HEK293T (cell line): ENCODE measurements around the gene L1CAM.

Experiments
- CTCF ChIA-PET: fragments of 350-600 bp; formaldehyde crosslinking; extraction: SDS; loops from one replicate; lab custom pipeline; 2021; ENCODE audit warnings: antibody characterized with exemption, inconsistent platforms; lab: Yijun Ruan, JAX
- POLR2A ChIA-PET: fragments of 350-600 bp; formaldehyde crosslinking; extraction: SDS; loops from one replicate; lab custom pipeline; 2020; ENCODE audit warnings: antibody characterized with exemption, inconsistent platforms; lab: Yijun Ruan, JAX
- DNase-seq: peaks from one replicate; pipeline ENCODE4 v3.0.0; 2012; ENCODE audit warnings: mixed read lengths; ENCODE audit errors: extremely low spot score
- ARNT ChIP-seq: fragments of 450-650 bp; IDR thresholded peaks from 2 replicates; pipeline ENCODE4 v1.6.1; 2017; ENCODE audit warnings: mild to moderate bottlenecking
- BHLHE40 ChIP-seq: fragments of 450-650 bp; IDR thresholded peaks from 2 replicates; pipeline ENCODE4 v1.6.1; 2016; ENCODE audit warnings: mild to moderate bottlenecking, moderate library complexity, borderline replicate concordance
- CTBP1 ChIP-seq: fragments of 450-650 bp; IDR thresholded peaks from 2 replicates; pipeline ENCODE4 v1.6.1; 2016; ENCODE audit warnings: borderline replicate concordance
- ELF4 ChIP-seq: fragments of 450-650 bp; IDR thresholded peaks from 2 replicates; pipeline ENCODE4 v1.6.1; 2017; ENCODE audit warnings: antibody characterized with exemption
- FOXA1 ChIP-seq: fragments of 450-650 bp; IDR thresholded peaks from 2 replicates; pipeline ENCODE4 v1.6.1; 2016; ENCODE audit warnings: mild to moderate bottlenecking
- FOXK2 ChIP-seq: fragments of 450-650 bp; IDR thresholded peaks from 2 replicates; pipeline ENCODE4 v1.6.1; 2016; ENCODE audit warnings: mild to moderate bottlenecking
- FOXM1 ChIP-seq: fragments of 450-650 bp; IDR thresholded peaks from 2 replicates; pipeline ENCODE4 v1.6.1; 2017; ENCODE audit warnings: mild to moderate bottlenecking, borderline replicate concordance
- HDGF ChIP-seq: fragments of 450-650 bp; IDR thresholded peaks from 2 replicates; pipeline ENCODE4 v1.6.1; 2017; ENCODE audit warnings: antibody characterized with exemption, borderline replicate concordance
- L3MBTL2 ChIP-seq: fragments of 450-650 bp; conservative IDR thresholded peaks from 2 replicates; pipeline ENCODE4 v1.6.1; 2016; ENCODE audit warnings: mild to moderate bottlenecking
- LEF1 ChIP-seq: fragments of 450-650 bp; IDR thresholded peaks from 2 replicates; pipeline ENCODE4 v1.6.1; 2017; ENCODE audit warnings: mild to moderate bottlenecking, borderline replicate concordance
- NFRKB ChIP-seq: fragments of 450-650 bp; IDR thresholded peaks from 2 replicates; pipeline ENCODE4 v1.6.1; 2016; ENCODE audit warnings: mild to moderate bottlenecking, moderate library complexity
- PKNOX1 ChIP-seq: fragments of 450-650 bp; IDR thresholded peaks from 2 replicates; pipeline ENCODE4 v1.6.1; 2016
- SP1 ChIP-seq: fragments of 450-650 bp; IDR thresholded peaks from 2 replicates; pipeline ENCODE4 v1.6.1; 2017
- SUZ12 ChIP-seq: fragments of 450-650 bp; IDR thresholded peaks from 2 replicates; pipeline ENCODE4 v1.6.1; 2016; ENCODE audit warnings: mild to moderate bottlenecking
- TARDBP ChIP-seq: fragments of 450-650 bp; IDR thresholded peaks from 2 replicates; pipeline ENCODE4 v1.6.1; 2016
- ZNF384 ChIP-seq: fragments of 450-650 bp; IDR thresholded peaks from 2 replicates; pipeline ENCODE4 v1.6.1; 2016

Gene L1CAM

DNA sequence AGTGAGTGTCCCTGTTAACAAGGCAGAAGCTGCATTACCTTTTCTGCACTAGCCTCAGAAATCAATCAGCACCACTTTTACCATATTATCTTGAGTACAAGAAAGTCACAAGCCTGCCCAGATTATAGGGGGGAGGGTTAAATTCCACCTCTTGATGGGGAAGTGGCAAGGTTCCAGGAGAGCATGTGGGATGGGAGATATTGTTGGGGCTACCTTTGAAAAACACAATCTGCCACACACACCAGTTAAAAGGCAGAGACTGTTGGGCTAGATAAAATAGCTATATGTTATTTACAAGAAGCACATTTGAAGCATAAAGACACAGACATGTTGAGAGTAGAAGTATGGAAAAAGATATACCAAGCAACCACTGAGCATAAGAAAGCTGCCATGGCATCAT lies 11.9 kb upstream of the L1CAM start:
- DNase-seq: no peak
- CTCF ChIA-PET: no interaction called here
- TF ChIP-seq ZNF384: no peak
- no peak for TF ChIP-seq NFRKB
- no peak for TF ChIP-seq ELF4
- TF ChIP-seq PKNOX1: no peak
- no peak for TF ChIP-seq LEF1
- no peak for TF ChIP-seq HDGF
- TF ChIP-seq TARDBP: no peak
- no peak for TF ChIP-seq FOXM1
- no peak for TF ChIP-seq BHLHE40
- POLR2A ChIA-PET: no interaction called here

DNA sequence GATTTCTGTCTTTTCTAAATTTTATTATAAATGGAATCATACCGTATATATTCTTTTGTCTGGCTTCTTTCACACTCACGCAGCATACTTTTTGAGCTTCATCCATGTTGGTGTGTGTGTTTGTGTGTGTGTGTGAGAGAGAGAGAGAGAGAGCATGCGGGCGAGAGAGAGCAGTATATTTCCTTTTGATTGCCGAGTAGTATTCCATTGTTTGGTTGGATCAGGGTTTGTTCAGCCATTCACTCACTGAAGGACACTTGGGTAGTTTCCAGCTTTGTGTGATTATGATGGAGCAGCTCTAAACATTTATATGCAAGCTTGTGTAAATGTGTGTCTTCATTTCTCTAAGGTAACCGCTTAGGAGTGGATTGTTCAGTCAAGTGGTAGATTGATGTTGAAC lies 3.1 kb upstream of the L1CAM start:
- POLR2A ChIA-PET: no interaction called here
- no peak for TF ChIP-seq SP1
- no peak for TF ChIP-seq ELF4
- no peak for TF ChIP-seq L3MBTL2
- no peak for TF ChIP-seq FOXM1
- no peak for TF ChIP-seq ZNF384
- TF ChIP-seq ARNT: no peak
- TF ChIP-seq SUZ12: no peak
- TF ChIP-seq BHLHE40: no peak
- TF ChIP-seq CTBP1: no peak
- no peak for DNase-seq
- CTCF ChIA-PET: no interaction called here

DNA sequence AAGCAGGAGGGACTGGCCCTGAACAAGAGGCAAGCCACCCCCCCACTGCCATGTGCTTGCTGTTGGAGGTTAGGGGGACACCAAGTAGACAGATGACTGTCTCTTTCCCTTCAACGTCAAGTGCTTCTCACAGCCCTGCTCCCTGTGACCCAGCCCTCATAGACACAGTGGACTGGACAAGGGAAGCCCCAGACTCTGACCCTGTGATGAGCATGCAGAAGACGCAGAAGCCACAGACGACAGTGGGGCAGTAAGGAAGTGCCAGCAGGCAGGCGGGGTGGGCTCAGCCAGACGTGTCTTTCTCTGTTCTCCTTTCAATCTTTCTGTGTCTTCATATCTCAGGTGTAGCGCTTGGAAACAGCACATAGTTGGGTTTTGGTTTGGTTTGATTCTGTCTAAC lies 2.4 kb upstream of the L1CAM start:
- ChIA-PET POLR2A (no interaction called here), CTCF (no interaction called here)
- no peak for DNase-seq
- TF ChIP-seq L3MBTL2: no peak
- TF ChIP-seq CTBP1: no peak
- no peak for TF ChIP-seq ZNF384
- TF ChIP-seq HDGF: no peak
- TF ChIP-seq FOXM1: no peak
- no peak for TF ChIP-seq LEF1
- no peak for TF ChIP-seq ARNT
- no peak for TF ChIP-seq ELF4
- no peak for TF ChIP-seq SUZ12
- no peak for TF ChIP-seq TARDBP
- TF ChIP-seq FOXK2: no peak
- TF ChIP-seq PKNOX1: no peak
- TF ChIP-seq BHLHE40: no peak
- TF ChIP-seq SP1: no peak
- TF ChIP-seq NFRKB: no peak
- TF ChIP-seq FOXA1: no peak

DNA sequence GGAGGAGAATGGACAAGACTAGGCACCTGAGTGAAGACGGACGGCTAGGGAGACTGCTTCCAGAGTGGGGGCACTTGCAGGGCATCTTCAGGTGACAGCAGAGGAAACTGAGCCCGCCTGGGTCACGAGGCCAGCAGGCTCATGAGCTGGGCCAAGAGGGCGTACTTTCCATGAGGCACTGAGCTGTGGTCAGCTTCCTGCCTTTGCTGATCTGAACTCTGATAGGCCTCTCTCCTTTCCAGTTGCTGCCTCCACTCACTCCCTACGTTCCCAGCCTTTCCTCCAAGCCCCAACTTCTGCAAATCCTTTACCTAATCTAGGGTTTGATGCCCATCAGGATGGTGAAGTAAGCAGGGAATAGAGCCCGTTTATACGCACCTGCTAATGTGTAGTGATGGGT lies 1.4 kb upstream of the L1CAM start:
- DNase-seq: no peak
- TF ChIP-seq FOXA1 (no peak), FOXM1 (no peak), FOXK2 (no peak), CTBP1 (no peak), ELF4 (no peak), ARNT (no peak), PKNOX1 (no peak)
- CTCF ChIA-PET: interaction anchor here (1.1 kb wide), 1 partner anchor 36 kb away, joined by 3 read pairs; no protein-coding TSS in a partner anchor
- POLR2A ChIA-PET: interaction anchor here (1.1 to 1.5 kb wide), 2 partner anchors 13 to 40 kb away, joined by 4 read pairs; no protein-coding TSS in a partner anchor

- CTCF ChIA-PET: interaction anchor here (1.1 kb wide), 1 partner anchor 36 kb away, joined by 3 read pairs; no protein-coding TSS in a partner anchor
- no peak for TF ChIP-seq ZNF384
- TF ChIP-seq LEF1: no peak
- no peak for TF ChIP-seq L3MBTL2
- TF ChIP-seq NFRKB: no peak
- POLR2A ChIA-PET: interaction anchor here (1.1 to 1.5 kb wide), 2 partner anchors 14 to 40 kb away, joined by 4 read pairs; no protein-coding TSS in a partner anchor
- no peak for DNase-seq
Observed at GRCh38 chrX:153886915-153887314, 942 bp upstream of the L1CAM start.

DNA sequence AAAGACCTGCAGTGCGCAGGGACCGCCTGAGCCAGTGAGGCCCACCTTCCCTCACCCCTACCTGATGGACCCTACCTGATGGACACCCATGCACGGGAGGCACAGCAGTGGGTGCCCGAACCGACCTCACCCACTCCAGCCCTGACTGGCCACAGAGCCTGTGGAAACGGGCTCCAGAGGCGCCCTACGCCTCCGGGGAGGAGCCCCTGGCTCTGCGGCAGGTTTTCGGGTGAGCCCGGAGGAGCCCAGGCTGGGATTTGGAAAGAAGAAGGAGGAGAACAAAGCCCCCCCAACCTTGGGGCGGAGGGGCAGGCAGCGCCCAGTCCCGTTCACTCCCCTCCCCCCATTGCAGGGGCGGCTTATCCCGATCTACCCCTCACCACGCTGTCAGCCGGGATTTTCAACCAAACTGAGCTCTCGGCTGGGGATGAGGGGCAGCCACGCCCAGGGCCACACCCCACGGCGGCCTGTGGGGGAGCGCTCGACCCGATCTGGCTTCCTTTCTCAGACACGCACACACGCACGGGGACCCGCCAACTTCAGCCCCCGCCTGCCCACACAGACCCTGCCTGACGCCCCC lies 675 bp downstream of the L1CAM start:
- TF ChIP-seq CTBP1 (no peak), NFRKB (no peak), LEF1 (no peak), SUZ12 (no peak), FOXA1 (no peak), FOXK2 (no peak), ARNT (no peak), TARDBP (no peak), ZNF384 (no peak), SP1 (no peak), BHLHE40 (no peak), PKNOX1 (no peak), FOXM1 (no peak), HDGF (no peak), L3MBTL2 (no peak)
- ChIA-PET CTCF (interaction anchor here (1.9 kb wide), 1 partner anchor 62 kb away, joined by 4 read pairs; no protein-coding TSS in a partner anchor), POLR2A (interaction anchor here (1.3 to 1.4 kb wide), 2 partner anchors 42 to 57 kb away, joined by 3 read pairs; no protein-coding TSS in a partner anchor)
- no peak for DNase-seq
